Osteoblast (primary cell): ENCODE results near the gene RPS2. TPM values are rescaled to one million over a fixed set of nuclear protein-coding genes. Genes with fewer than 3 reads are reported as not detected.
A peak's percentile ranks its signal among the peaks of the same experiment; 100 is the strongest.

Experiments
- DNase-seq: peaks from one replicate; pipeline ENCODE4 v3.0.0; 2011; ENCODE audit warnings: low spot score, mixed read lengths; ENCODE audit not compliant: insufficient read length; ENCODE audit errors: missing footprints
- H2AFZ ChIP-seq: 2 replicates; pipeline ENCODE4 v1.6.0; 2011; ENCODE audit warnings: mild to moderate bottlenecking, low read length
- H3K27ac ChIP-seq: 2 replicates; pipeline ENCODE4 v1.5.1; 2011; ENCODE audit warnings: mild to moderate bottlenecking, low read depth, low read length, moderate library complexity
- H3K27me3 ChIP-seq: 2 replicates; pipeline ENCODE4 v1.6.0; 2012; ENCODE audit warnings: mild to moderate bottlenecking, control low read depth, inconsistent platforms, low read length, moderate library complexity; ENCODE audit not compliant: insufficient read depth
- H3K36me3 ChIP-seq: 2 replicates; pipeline ENCODE4 v1.5.1; 2011; ENCODE audit warnings: mild to moderate bottlenecking, low read length, control low read depth, moderate library complexity; ENCODE audit not compliant: insufficient read depth
- H3K4me1 ChIP-seq: 2 replicates; pipeline ENCODE4 v1.5.1; 2011; ENCODE audit warnings: mild to moderate bottlenecking, low read length, control low read depth, moderate library complexity; ENCODE audit not compliant: insufficient read depth
- H3K4me2 ChIP-seq: 2 replicates; pipeline ENCODE4 v1.6.0; 2011; ENCODE audit warnings: mild to moderate bottlenecking, low read length; ENCODE audit not compliant: insufficient read depth
- H3K4me3 ChIP-seq: fragments of 200-600 bp; sonication (generic); 3 replicates; pipeline ENCODE4 v1.5.1; 2012; ENCODE audit warnings: mild to moderate bottlenecking, low read length, inconsistent platforms; ENCODE audit not compliant: insufficient read depth
- H3K79me2 ChIP-seq: 2 replicates; pipeline ENCODE4 v1.6.0; 2012; ENCODE audit warnings: mild to moderate bottlenecking, low read length, control low read depth, inconsistent platforms; ENCODE audit not compliant: insufficient read depth
- H3K9me3 ChIP-seq: 2 replicates; pipeline ENCODE4 v1.5.1; 2011; ENCODE audit warnings: low read depth, low read length, control low read depth
- H4K20me1 ChIP-seq: 2 replicates; pipeline ENCODE4 v1.6.0; 2012; ENCODE audit warnings: mild to moderate bottlenecking, low read length, control low read depth; ENCODE audit not compliant: insufficient read depth
- total RNA-seq: library from RNA; depleted of rRNA; stranded (reverse); fragments of >200 nt; gene quantifications from 2 replicates; pipeline ENCODE4 v1.2.3, GENCODE V29; 2012
- TF ChIP-seq, protein P1 (sequence below): IDR thresholded peaks from 2 replicates; pipeline ENCODE4 v1.5.1; 2011; ENCODE audit warnings: mild to moderate bottlenecking, low read depth, low read length, moderate library complexity; ENCODE audit errors: extremely low read depth

RPS2 gene
- total RNA-seq, 1 donor = 2,359 TPM

DNA sequence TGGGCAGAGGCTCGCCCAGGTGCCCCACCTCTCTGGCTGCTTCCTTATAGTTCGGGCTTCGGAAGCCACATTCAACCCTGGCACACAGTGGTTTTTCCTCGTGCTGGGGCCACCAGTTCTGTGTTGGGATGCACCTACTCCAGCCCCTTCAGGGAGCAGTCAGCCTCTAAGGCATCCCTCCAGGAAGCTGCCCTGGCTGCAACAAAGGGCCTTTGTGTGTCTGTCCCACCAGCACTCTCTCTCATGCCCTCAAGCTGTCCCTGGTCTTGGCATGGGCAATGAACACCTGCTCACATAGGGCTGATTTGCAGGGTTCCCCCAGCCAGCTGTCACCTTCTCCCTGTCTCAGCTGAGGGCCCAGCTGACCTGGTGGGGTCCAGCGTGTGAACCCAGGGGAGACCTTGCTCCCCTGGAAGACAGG lies 17.4 kb upstream of the RPS2 start:
- Histone ChIP-seq H3K9me3 (no peaks in the 10 kb centered on the region), H3K4me3 (no peak overlapping the region), H3K79me2 (peaks cover 12% of the 10 kb centered on the region), H3K27me3 (peaks cover 39% of the 10 kb centered on the region), H3K4me1 (peaks cover 10% of the 10 kb centered on the region), H4K20me1 (peaks cover 24% of the 10 kb centered on the region), H2AFZ (no peak overlapping the region), H3K4me2 (no peak overlapping the region), H3K36me3 (peaks cover 14% of the 10 kb centered on the region), H3K27ac (no peak overlapping the region)
- TF ChIP-seq, protein P1, sequence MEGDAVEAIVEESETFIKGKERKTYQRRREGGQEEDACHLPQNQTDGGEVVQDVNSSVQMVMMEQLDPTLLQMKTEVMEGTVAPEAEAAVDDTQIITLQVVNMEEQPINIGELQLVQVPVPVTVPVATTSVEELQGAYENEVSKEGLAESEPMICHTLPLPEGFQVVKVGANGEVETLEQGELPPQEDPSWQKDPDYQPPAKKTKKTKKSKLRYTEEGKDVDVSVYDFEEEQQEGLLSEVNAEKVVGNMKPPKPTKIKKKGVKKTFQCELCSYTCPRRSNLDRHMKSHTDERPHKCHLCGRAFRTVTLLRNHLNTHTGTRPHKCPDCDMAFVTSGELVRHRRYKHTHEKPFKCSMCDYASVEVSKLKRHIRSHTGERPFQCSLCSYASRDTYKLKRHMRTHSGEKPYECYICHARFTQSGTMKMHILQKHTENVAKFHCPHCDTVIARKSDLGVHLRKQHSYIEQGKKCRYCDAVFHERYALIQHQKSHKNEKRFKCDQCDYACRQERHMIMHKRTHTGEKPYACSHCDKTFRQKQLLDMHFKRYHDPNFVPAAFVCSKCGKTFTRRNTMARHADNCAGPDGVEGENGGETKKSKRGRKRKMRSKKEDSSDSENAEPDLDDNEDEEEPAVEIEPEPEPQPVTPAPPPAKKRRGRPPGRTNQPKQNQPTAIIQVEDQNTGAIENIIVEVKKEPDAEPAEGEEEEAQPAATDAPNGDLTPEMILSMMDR = no peak
- no peak for DNase-seq

DNA sequence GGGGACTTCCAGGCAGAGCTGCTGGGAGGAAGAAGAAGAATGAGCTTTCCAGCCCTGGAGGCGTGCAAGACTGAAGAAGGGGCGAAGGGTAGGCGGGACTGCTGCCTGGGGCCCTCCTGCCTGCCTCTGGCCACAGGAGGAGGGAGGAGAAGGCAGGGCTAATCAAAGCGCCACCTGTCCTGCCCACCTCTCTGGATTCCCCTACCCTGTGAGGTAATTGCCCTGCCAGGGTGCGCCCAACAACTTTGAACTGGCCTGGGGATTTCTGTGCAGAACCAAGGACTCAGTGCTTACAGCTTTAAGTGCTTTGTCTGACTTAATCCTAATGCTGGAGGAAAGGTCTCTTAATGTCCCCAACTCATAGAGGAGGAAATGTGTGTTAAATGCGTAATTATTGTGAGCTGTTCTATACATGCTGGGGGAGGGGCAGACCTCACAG lies 16.8 kb upstream of the RPS2 start, which contains the start of gene NOXO1:
TSS of gene NOXO1 (minus strand) at position 72 of the 439 bp plus-strand sequence. CDS start 290 bp downstream, outside the sequence.
- Histone ChIP-seq H3K4me2 (no peak within 1 kb of the TSS), H3K4me3 (no peak within 1 kb of the TSS), H3K27ac (no peak within 1 kb of the TSS), H3K36me3 (peaks cover 13% of the 10 kb centered on the region), H3K9me3 (no peaks in the 10 kb centered on the region), H3K4me1 (peaks cover 10% of the 10 kb centered on the region), H2AFZ (no peak within 1 kb of the TSS), H3K79me2 (peaks cover 12% of the 10 kb centered on the region), H4K20me1 (peaks cover 24% of the 10 kb centered on the region), H3K27me3 (peaks cover 39% of the 10 kb centered on the region)
- TF ChIP-seq, protein P1 = no peak
- DNase-seq = no peak

- H3K79me2 ChIP-seq = peaks cover 9% of the 10 kb centered on the region
- TF ChIP-seq, protein P1 = no peak
Observed at GRCh38 chr16:1980770-1981087, 16.1 kb upstream of the RPS2 start.

DNA sequence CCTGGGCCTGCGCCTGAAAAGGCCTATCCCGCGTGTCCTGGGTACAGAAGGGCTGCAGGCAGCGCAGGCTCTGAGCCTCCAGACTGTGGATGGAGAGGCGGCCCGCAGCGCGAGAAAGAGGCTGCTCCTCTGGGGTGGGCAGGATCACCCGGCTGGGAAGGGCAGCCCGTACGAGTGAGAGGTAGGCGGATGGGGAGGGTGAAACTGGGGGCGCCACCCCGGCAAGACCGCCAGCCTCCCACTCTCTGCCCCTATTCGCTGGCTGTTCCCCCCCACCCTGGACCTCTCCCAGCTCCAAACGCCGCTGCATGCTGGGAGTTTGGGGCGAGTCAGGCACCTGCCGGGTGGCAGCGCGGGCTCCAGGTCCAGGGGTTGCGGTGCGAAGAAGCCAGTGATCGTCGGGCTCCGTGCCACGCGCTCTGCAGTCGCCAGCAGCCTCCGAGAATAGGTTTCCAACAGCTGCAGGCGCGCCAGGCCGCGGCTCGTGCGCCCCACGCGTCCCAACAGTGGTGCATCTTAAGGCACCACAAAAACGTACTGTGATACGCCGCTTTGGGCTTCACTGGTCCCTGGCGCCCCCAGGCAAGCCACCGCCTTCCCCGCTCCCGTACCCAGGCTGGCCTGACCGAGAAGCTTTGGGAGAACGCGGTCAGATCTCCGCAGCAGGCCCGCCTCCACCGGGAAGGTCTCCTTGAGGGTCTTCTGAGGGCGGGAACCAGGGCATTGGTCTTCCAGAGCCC lies 15.6 kb upstream of the RPS2 start:
- no peak overlapping the region for H3K4me2 ChIP-seq
- H2AFZ ChIP-seq = no peak overlapping the region
- no peak overlapping the region for H3K27ac ChIP-seq
- peaks cover 17% of the 10 kb centered on the region for H3K36me3 ChIP-seq
- peak; percentile 90 for DNase-seq
- peaks cover 39% of the 10 kb centered on the region for H3K27me3 ChIP-seq
- H3K9me3 ChIP-seq = no peaks in the 10 kb centered on the region
- H3K4me1 ChIP-seq = peaks cover 6% of the 10 kb centered on the region
- H3K79me2 ChIP-seq = peaks cover 5% of the 10 kb centered on the region
- no peak overlapping the region for H3K4me3 ChIP-seq
- H4K20me1 ChIP-seq = peaks cover 24% of the 10 kb centered on the region
- TF ChIP-seq, protein P1 = no peak

More at GRCh38 chr16:1980770-1981087, 16.1 kb upstream of the RPS2 start:
- no peaks in the 10 kb centered on the region for H3K9me3 ChIP-seq
- no peak overlapping the region for H3K27ac ChIP-seq
- H3K27me3 ChIP-seq = peaks cover 39% of the 10 kb centered on the region
- peaks cover 10% of the 10 kb centered on the region for H3K4me1 ChIP-seq
- no peak for DNase-seq
- peaks cover 24% of the 10 kb centered on the region for H4K20me1 ChIP-seq
- no peak overlapping the region for H3K4me2 ChIP-seq
- peaks cover 14% of the 10 kb centered on the region for H3K36me3 ChIP-seq
- H3K4me3 ChIP-seq = no peak overlapping the region
- no peak overlapping the region for H2AFZ ChIP-seq
